K562 (cell line): Measurements from ENCODE around the gene KRT39. TPM values are rescaled to one million over a fixed set of nuclear protein-coding genes. Genes with fewer than 3 reads are reported as not detected.

Experiments
- ATAC-seq: fragments of 200-7000 bp; cut with Tn5 transposase; 3 replicates; pipeline ENCODE4 v1.9.1; 2020; ENCODE audit warnings: moderate library complexity
- BruUV-seq: library from RNA; stranded (reverse); fragments of 400-500 nt; replicated peaks from 2 replicates; lab custom pipeline; 2021; lab: Mats Ljungman, UMichigan
- CTCF ChIA-PET: fragments of 300-600 bp; formaldehyde crosslinking; extraction: SDS; loops from one replicate; lab custom pipeline; 2021; ENCODE audit warnings: low intra/inter-chr PET ratio; lab: Yijun Ruan, JAX
- POLR2A ChIA-PET: fragments of 300-600, 350-650 bp; sonication (Branson Sonifier 250); formaldehyde crosslinking; extraction: SDS; loops from one replicate; lab custom pipeline; 2021; ENCODE audit warnings: antibody characterized with exemption, inconsistent platforms; lab: Yijun Ruan, JAX
- DNase-seq, 4 experiments: peaks; one replicate each; pipeline versions ENCODE4 v3.0.0 to v3.0.0-alpha.2; 2011 to 2018; ENCODE audit warnings: low spot score in 3 of 4, mixed read lengths in 3 of 4; ENCODE audit errors: extremely low read depth in 1 of 4
- FAIRE-seq: peaks from 2 replicates; lab custom pipeline; 2011; peaks lifted over from hg19 to GRCh38; lab: Jason Lieb, UNC
- H2AFZ ChIP-seq: 2 replicates; pipeline ENCODE4 v1.6.0; 2011; ENCODE audit warnings: low read depth, low read length, control low read depth, inconsistent platforms
- H3K27ac ChIP-seq: fragments of 200-600 bp; 3 replicates; pipeline ENCODE4 v1.8.0; 2011; ENCODE audit warnings: low read depth, mild to moderate bottlenecking, control low read depth, inconsistent platforms, low read length, moderate library complexity, mixed read lengths; ENCODE audit errors: extremely low read depth
- H3K27me3 ChIP-seq, 2 experiments: fragments of 300-600 bp in 1 of 2; 2 replicates in 1 of 2; 3 replicates in 1 of 2; pipeline versions ENCODE4 v1.6.0 to v1.8.0; 2011; ENCODE audit warnings: inconsistent platforms in 2 of 2, low read length in 2 of 2, mild to moderate bottlenecking in 1 of 2, mixed read lengths in 1 of 2, moderate library complexity in 1 of 2; ENCODE audit not compliant: control insufficient read depth in 2 of 2, insufficient read depth in 2 of 2
- H3K36me3 ChIP-seq: fragments of 300-600 bp; 3 replicates; pipeline ENCODE4 v1.8.0; 2011; ENCODE audit warnings: mild to moderate bottlenecking, low read length, inconsistent platforms; ENCODE audit not compliant: control insufficient read depth, insufficient read depth
- H3K4me1 ChIP-seq, 2 experiments: fragments of 200-600 bp in 1 of 2; replicated peaks in 1 of 2; 2 replicates in 1 of 2; 3 replicates in 1 of 2; pipeline versions ENCODE4 v1.5.1 to v1.8.0; 2011; ENCODE audit warnings: inconsistent platforms in 2 of 2, low read length in 2 of 2, mild to moderate bottlenecking in 1 of 2, mixed read lengths in 1 of 2, moderate library complexity in 1 of 2; ENCODE audit not compliant: control insufficient read depth in 2 of 2, insufficient read depth in 2 of 2
- H3K4me2 ChIP-seq: 2 replicates; pipeline ENCODE4 v1.6.1; 2011; ENCODE audit warnings: low read length, control low read depth, inconsistent platforms, mixed read lengths; ENCODE audit not compliant: insufficient read depth
- H3K4me3 ChIP-seq: fragments of 200-600 bp; sonication (generic), shearing (Covaris generic); 2 replicates; pipeline ENCODE4 v1.5.1; 2016; ENCODE audit warnings: control low read depth, inconsistent platforms
- H3K79me2 ChIP-seq: fragments of 200-600 bp; 3 replicates; pipeline ENCODE4 v1.8.0; 2011; ENCODE audit warnings: low read length, inconsistent platforms; ENCODE audit not compliant: control insufficient read depth, insufficient read depth
- H3K9ac ChIP-seq, 2 experiments: 2 replicates each; pipeline versions ENCODE4 v1.6.0 to v1.6.1; 2011; ENCODE audit warnings: low read depth in 2 of 2, low read length in 2 of 2, control low read depth in 1 of 2, inconsistent platforms in 1 of 2, mild to moderate bottlenecking in 1 of 2, mixed read lengths in 1 of 2; ENCODE audit not compliant: insufficient read depth in 1 of 2
- H3K9me1 ChIP-seq: one replicate; pipeline ENCODE4 v1.6.0; 2011; ENCODE audit warnings: inconsistent platforms, mild to moderate bottlenecking, low read length, moderate library complexity; ENCODE audit not compliant: control insufficient read depth, insufficient read depth
- H3K9me3 ChIP-seq: replicated peaks from 2 replicates; pipeline ENCODE4 v1.5.1; 2011; ENCODE audit warnings: low read depth, low read length, inconsistent platforms; ENCODE audit not compliant: control insufficient read depth, insufficient read depth
- H4K20me1 ChIP-seq: replicated peaks from 2 replicates; pipeline ENCODE4 v1.6.1; 2011; ENCODE audit warnings: low read length, inconsistent platforms, mixed read lengths; ENCODE audit not compliant: control insufficient read depth, insufficient read depth
- BRF2 ChIP-seq: IDR thresholded peaks from 3 replicates; pipeline ENCODE4 v1.6.1; 2011; ENCODE audit warnings: borderline replicate concordance, mild to moderate bottlenecking; ENCODE audit not compliant: insufficient read length, insufficient read depth
- CXXC5 ChIP-seq: fragments of 250-450 bp; sonication (Bioruptor Pico); IDR thresholded peaks from 2 replicates; pipeline ENCODE4 v1.8.0; 2022; ENCODE audit warnings: inconsistent platforms, mild to moderate bottlenecking, moderate library complexity
- ELF2 ChIP-seq: fragments of 250-450 bp; sonication (Bioruptor Pico); IDR thresholded peaks from 2 replicates; pipeline ENCODE4 v1.5.0; 2021; ENCODE audit warnings: mild to moderate bottlenecking
- ETS2 ChIP-seq: IDR thresholded peaks from 2 replicates; pipeline ENCODE4 v1.6.1; 2016; ENCODE audit warnings: borderline replicate concordance, missing genetic modification characterization, mild to moderate bottlenecking, moderate library complexity, missing compliant biosample characterization; ENCODE audit not compliant: poor library complexity, severe bottlenecking
- FOXP4 ChIP-seq: sonication (generic); formaldehyde crosslinking; IDR thresholded peaks from 2 replicates; pipeline ENCODE4 v1.8.0; 2022; ENCODE audit warnings: mild to moderate bottlenecking, missing genetic modification reagents, borderline replicate concordance
- GATAD2A ChIP-seq: fragments of 450-650 bp; IDR thresholded peaks from 2 replicates; pipeline ENCODE4 v1.6.1; 2017
- HDAC1 ChIP-seq, 2 experiments: fragments of 450-650 bp; IDR thresholded peaks; 2 replicates each; pipeline ENCODE4 v1.6.1; 2016 to 2017; ENCODE audit warnings: inconsistent platforms in 1 of 2, mild to moderate bottlenecking in 1 of 2, moderate library complexity in 1 of 2
- ILF3 ChIP-seq: fragments of 450-650 bp; IDR thresholded peaks from 2 replicates; pipeline ENCODE4 v1.6.1; 2018; ENCODE audit warnings: antibody characterized with exemption, mild to moderate bottlenecking, moderate library complexity, borderline replicate concordance
- NCOA1 ChIP-seq: fragments of 450-650 bp; IDR thresholded peaks from 2 replicates; pipeline ENCODE4 v1.6.1; 2016; ENCODE audit warnings: low read depth
- NR0B1 ChIP-seq: fragments of 450-650 bp; IDR thresholded peaks from one replicate; pipeline ENCODE4 v1.6.1; 2018; ENCODE audit warnings: mild to moderate bottlenecking, moderate library complexity; ENCODE audit not compliant: partially characterized antibody
- NR2C2 ChIP-seq, 2 experiments: fragments of 200-800 bp in 1 of 2; sonication (Bioruptor generic) in 1 of 2; sonication (generic) in 1 of 2; formaldehyde crosslinking in 1 of 2; IDR thresholded peaks; 2 replicates each; pipeline versions ENCODE4 v1.6.1 to v1.8.0; 2016 to 2022; ENCODE audit warnings: mild to moderate bottlenecking in 1 of 2, missing compliant biosample characterization in 1 of 2, missing genetic modification characterization in 1 of 2, missing genetic modification reagents in 1 of 2
- PHB2 ChIP-seq: fragments of 450-650 bp; IDR thresholded peaks from 2 replicates; pipeline ENCODE4 v1.6.1; 2017; ENCODE audit warnings: low read depth
- USF2 ChIP-seq: sonication (generic); formaldehyde crosslinking; IDR thresholded peaks from 2 replicates; pipeline ENCODE4 v1.5.0; 2020; ENCODE audit warnings: missing genetic modification reagents
- ZNF143 ChIP-seq: sonication (generic); formaldehyde crosslinking; IDR thresholded peaks from 2 replicates; pipeline ENCODE4 v1.9.0; 2022; ENCODE audit warnings: mild to moderate bottlenecking, missing genetic modification reagents
- WGBS: fragments of 100-300 bp; shearing (Covaris generic); methylation state at CpG from one replicate; pipeline ENCODE4 v1.1.6; 2016; ENCODE audit warnings: low coverage, mixed read lengths; ENCODE audit not compliant: insufficient coverage; ENCODE audit errors: missing lambda C conversion rate; 5-methylcytosine and 5-hydroxymethylcytosine counted together
- in situ Hi-C: fragments of 300-500 bp; cut with MboI; formaldehyde crosslinking; loops from 4 replicates; pipeline ENCODE4 v1.15.0; 2018; ENCODE audit warnings: inconsistent platforms, mixed read lengths
- intact Hi-C: fragments of 100-400 bp; cut with micrococcal nuclease; formaldehyde crosslinking; loops from 2 replicates; pipeline ENCODE4 v1.14.2; 2022
- polyA plus RNA-seq, 8 experiments: library from polyadenylated mRNA; depleted of rRNA in 4 of 8; stranded (reverse) in 5 of 8; unstranded in 3 of 8; fragments of >200 nt; fragmentation: Nextera tagmentation in 2 of 8; fragmentation: Illumina TruSeq in 1 of 8; extraction: Ambion mirVana in 2 of 8; extraction: Trizol in 1 of 8; gene quantifications; 2 replicates each; pipeline versions ENCODE4 v1.2.1 to v1.2.3, GENCODE V29; 2011 to 2014; ENCODE audit warnings: inconsistent platforms in 1 of 8, missing spikeins in 1 of 8
- total RNA-seq, 7 experiments: library from RNA; depleted of rRNA in 6 of 7; stranded (reverse); fragments of >200 nt in 6 of 7; fragmentation: Illumina TruSeq in 2 of 7; extraction: Trizol in 2 of 7; gene quantifications; 2 replicates each; pipeline versions ENCODE4 v1.2.1 to v1.2.3, GENCODE V29; 2011 to 2021; ENCODE audit warnings: low replicate concordance in 1 of 7

The KRT39 gene
- total and polyA plus RNA-seq, 9 of the 15 experiments (the other 6 are each of a cell fraction or from before 2014, with no cell fraction given), result not detected

- no peaks in the 10 kb centered on the region for H3K9me1 ChIP-seq
- H4K20me1 ChIP-seq, result no peaks in the 10 kb centered on the region
- H3K4me3 ChIP-seq, result no peak overlapping the region
- WGBS, result 0% methylated on average over 1 of the region's 1 CpG
- ChIA-PET CTCF (no interaction called here), POLR2A (interaction anchor here (0.9 to 2.0 kb wide), 3 partner anchors 8 to 15 kb away, joined by 3 to 8 read pairs (median 3); partner anchors contain the start of gene KRT40)
- no peaks in the 10 kb centered on the region for H3K9me3 ChIP-seq
- no peak for TF ChIP-seq BRF2
- no peak for TF ChIP-seq GATAD2A
- no peak for TF ChIP-seq ETS2 (tag)
- TF ChIP-seq FOXP4 (CRISPR knock-in tag), result no peak
- TF ChIP-seq ZNF143 (CRISPR knock-in tag), result no peak
- no peak for TF ChIP-seq NR0B1
- no peak for TF ChIP-seq PHB2
- no peak for TF ChIP-seq USF2 (CRISPR knock-in tag)
- no peak for TF ChIP-seq NCOA1
- no peak for TF ChIP-seq NR2C2 (CRISPR knock-in tag; IDR thresholded peaks at IDR 0.05)
- TF ChIP-seq NR2C2 (tag; IDR thresholded peaks at IDR 0.05), result no peak
- TF ChIP-seq HDAC1 (IDR thresholded peaks at IDR 0.05), result no peak
- no peak for TF ChIP-seq CXXC5 (CRISPR knock-in tag)
- TF ChIP-seq ELF2 (CRISPR knock-in tag), result no peak
- TF ChIP-seq ILF3, result no peak
- H2AFZ ChIP-seq, result no peak overlapping the region
- no peak for FAIRE-seq
- intact Hi-C loops (no loop called here), in situ Hi-C loops (no loop called here)
- H3K4me2 ChIP-seq, result no peak overlapping the region
- no peak for ATAC-seq
- H3K79me2 ChIP-seq, result no peaks in the 10 kb centered on the region
- DNase-seq, result no peak
- H3K9ac ChIP-seq, result no peak overlapping the region
- BruUV-seq, result no TSS peak
- H3K4me1 ChIP-seq, result no peaks in the 10 kb centered on the region
- H3K27ac ChIP-seq, result no peak overlapping the region
- H3K27me3 ChIP-seq, result peaks cover 0 to 5% of the 10 kb centered on the region in 2 experiments; a peak in 2 of 5 replicates
- H3K36me3 ChIP-seq, result no peaks in the 10 kb centered on the region
Measured at GRCh38 chr17:40995116-40995515, 28.4 kb upstream of the KRT39 start.
